HL-60 (cell line): Measurements from ENCODE around the gene CEBPB.

Experiments
- CTCF ChIP-seq: IDR thresholded peaks from one replicate; pipeline ENCODE4 v1.5.1; 2011; ENCODE audit warnings: low read length, control low read depth, inconsistent platforms; ENCODE audit not compliant: insufficient read depth
- GABPA ChIP-seq: IDR thresholded peaks from 2 replicates; pipeline ENCODE4 v1.6.1; 2012; ENCODE audit warnings: low read depth
- REST ChIP-seq: IDR thresholded peaks from 2 replicates; pipeline ENCODE4 v1.6.1; 2012; ENCODE audit warnings: low read depth; ENCODE audit not compliant: insufficient replicate concordance

- TF ChIP-seq CTCF, result no peak
- TF ChIP-seq REST, result no peak
- no peak for TF ChIP-seq GABPA
Measured at GRCh38 chr20:50227506-50227905, 36.9 kb downstream of the CEBPB start.
